Activated CD8-positive, alpha-beta memory T cell treated with anti-CD3 and anti-CD28 coated beads, Interleukin-2, amount 50 U/mL, for 1 hour (primary cell): ENCODE measurements around the gene WARS2.

Source experiments
- DNase-seq: peaks from one replicate; pipeline ENCODE4 v3.0.0-alpha.2; 2020; ENCODE audit errors: extremely low read depth

Gene WARS2

GRCh38 chr1:118984086-118984721 lies 156.2 kb downstream of the WARS2 start:
- DNase-seq = no peak

- no peak for DNase-seq
These were observed 156.9 kb downstream of the WARS2 start for GRCh38 chr1:118983558-118984041.

- DNase-seq = no peak
These were observed 157.5 kb downstream of the WARS2 start for GRCh38 chr1:118982821-118983557.

- DNase-seq = no peak
These were observed 158.2 kb downstream of the WARS2 start for GRCh38 chr1:118982266-118982665.

DNA sequence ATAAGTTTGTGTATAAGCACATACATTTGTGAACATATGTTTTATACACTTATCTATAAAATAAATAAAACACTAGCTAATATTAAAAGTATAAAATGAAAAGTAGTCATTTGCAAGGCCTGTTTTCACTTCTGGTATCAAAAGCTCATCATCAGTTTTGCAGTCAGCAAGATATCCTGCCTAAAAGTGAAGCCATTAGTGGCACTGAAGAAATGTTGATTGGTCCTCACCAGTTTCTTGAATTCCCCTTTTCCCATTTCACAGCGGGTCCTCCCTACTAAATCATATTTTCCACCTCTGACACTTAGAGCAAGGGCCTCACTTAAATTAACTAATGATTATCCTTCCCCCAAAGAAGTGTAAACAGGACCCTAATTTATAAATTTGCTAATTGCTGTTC lies 159.0 kb downstream of the WARS2 start:
- DNase-seq = no peak
